Measurements from ENCODE around the gene UFM1. TPM values are rescaled to one million over a fixed set of nuclear protein-coding genes. Genes with fewer than 3 reads are reported as not detected.

UFM1 gene
- total and polyA plus RNA-seq, 2 donors (not counting 3 experiments of a cell fraction or from before 2014, with no cell fraction given): 16.8 to 51.5 TPM

- Histone ChIP-seq H2AFZ (ENCODE audit: low read depth, low read length) (no peak overlapping the region), H3K9me3 (replicated peaks; ENCODE audit: control insufficient read depth, insufficient read depth, low read length) (no peaks in the 10 kb centered on the region), H3K79me2 (ENCODE audit: control insufficient read depth, insufficient read depth, low read length) (no peaks in the 10 kb centered on the region), H3K27ac (ENCODE audit: insufficient read depth, low read depth, low read length) (no peak overlapping the region), H3K4me2 (ENCODE audit: insufficient read depth, low read length) (no peak overlapping the region), H4K20me1 (replicated peaks; ENCODE audit: control insufficient read depth, extremely low read depth, insufficient read depth, low read length) (no peaks in the 10 kb centered on the region), H3K4me1 (ENCODE audit: control insufficient read depth, extremely low read depth, insufficient read depth, low read length) (no peaks in the 10 kb centered on the region), H3K9ac (replicated peaks; ENCODE audit: extremely low read depth, insufficient read depth, low read length) (no peak overlapping the region), H3K9me1 (replicated peaks; ENCODE audit: control insufficient read depth, extremely low read depth, insufficient read depth, low read length) (no peaks in the 10 kb centered on the region), H3K27me3 (ENCODE audit: control insufficient read depth in 2 of 2, insufficient read depth in 2 of 2, low read length in 2 of 2) (no peaks in the 10 kb centered on the region), H3K4me3 (replicated peaks in 1 of 3; ENCODE audit: insufficient read depth in 1 of 3, low read depth in 1 of 3, low read length in 3 of 3) (no peak overlapping the region), H3K36me3 (ENCODE audit: control insufficient read depth in 2 of 2, extremely low read depth in 1 of 2, insufficient read depth in 2 of 2, low read length in 2 of 2) (no peaks in the 10 kb centered on the region)
- CTCF ChIA-PET: no interaction called here
- intact Hi-C loops (cut with micrococcal nuclease) (no loop called here), dilution Hi-C loops (cut with MboI; ENCODE audit: extremely low pct_ligation_motif_present, low sequenced_read_pairs) (no loop called here)
- POLR2A ChIA-PET: no interaction called here
- no peak for TF ChIP-seq GATA2 (IDR thresholded peaks at IDR 0.05; ENCODE audit: insufficient read depth, insufficient read length, low read depth, low read length)
- TF ChIP-seq JUN (IDR thresholded peaks at IDR 0.05; ENCODE audit: borderline replicate concordance, insufficient read depth, insufficient read length, low read depth): no peak
- TF ChIP-seq POLR2A (IDR thresholded peaks at IDR 0.05; ENCODE audit: low read depth, low read length): no peak
- no peak for TF ChIP-seq MAX (IDR thresholded peaks at IDR 0.05; ENCODE audit: insufficient read depth, insufficient read length)
- TF ChIP-seq EZH2 (IDR thresholded peaks at IDR 0.05; ENCODE audit: borderline replicate concordance, low read depth, low read length, severe bottlenecking): no peak
- no peak for TF ChIP-seq POLR2AphosphoS5 (IDR thresholded peaks at IDR 0.05; ENCODE audit: insufficient read depth, low read depth, low read length)
- TF ChIP-seq CTCF (IDR thresholded peaks at IDR 0.05; ENCODE audit: extremely low read depth in 1 of 2, insufficient read depth in 1 of 2, low read depth in 1 of 2, low read length in 2 of 2): no peak
- no peak for TF ChIP-seq FOS (IDR thresholded peaks at IDR 0.05; ENCODE audit: borderline replicate concordance, insufficient read depth, low read length)
- TF ChIP-seq MYC (IDR thresholded peaks at IDR 0.05; ENCODE audit: low read depth, low read length): no peak
- BruUV-seq (replicated peaks): no TSS peak
- FAIRE-seq: no peak
- DNase-seq (ENCODE audit: low read depth, low spot score): no peak
Observed at GRCh38 chr13:38338089-38338488, 11.6 kb upstream of the UFM1 start.

All from endothelial cell of umbilical vein (primary cell).